Choroid plexus epithelial cell (primary cell): ENCODE results near the gene SH2D2A.

Experiments used
- DNase-seq: peaks from one replicate; pipeline ENCODE4 v3.0.0-alpha.2; 2010; ENCODE audit warnings: low read depth
- H3K4me3 ChIP-seq: 2 replicates; pipeline ENCODE4 v1.5.1; 2011; ENCODE audit warnings: low read depth, mild to moderate bottlenecking, control low read depth, low read length, moderate library complexity
- CTCF ChIP-seq: conservative IDR thresholded peaks from 2 replicates; pipeline ENCODE4 v1.5.1; 2011; ENCODE audit warnings: low read depth, mild to moderate bottlenecking, control low read depth, inconsistent platforms, low read length, moderate library complexity

Gene SH2D2A

GRCh38 chr1:156814571-156815260, 1.9 kb downstream of the SH2D2A start:
- no peak for DNase-seq
- TF ChIP-seq CTCF, result no peak
- H3K4me3 ChIP-seq, result no peak overlapping the region

- DNase-seq, result peak; percentile 68
- TF ChIP-seq CTCF, result peak; percentile 67
- H3K4me3 ChIP-seq, result peak overlapping the region; percentile 55
Measured at GRCh38 chr1:156813750-156814570, 2.7 kb downstream of the SH2D2A start.

DNA sequence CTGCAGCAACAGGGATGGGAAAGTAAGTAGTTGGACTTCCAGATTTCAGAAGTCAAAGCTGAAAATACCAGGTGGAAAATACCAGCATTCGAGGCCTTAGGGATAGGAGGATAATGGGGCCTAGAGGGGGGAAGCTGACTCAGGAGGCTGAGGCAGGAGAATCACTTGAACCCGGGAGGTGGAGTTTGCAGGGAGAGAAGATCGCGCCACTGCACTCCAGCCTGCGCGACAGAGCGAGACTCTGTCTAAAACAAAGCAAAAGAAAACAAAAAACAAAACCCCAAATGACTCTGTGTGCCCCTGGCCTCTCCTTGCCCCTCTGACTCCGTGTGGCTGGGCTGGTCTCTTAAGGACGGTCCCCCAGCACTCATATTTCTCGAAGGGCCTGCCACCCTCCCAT, 3.4 kb downstream of the SH2D2A start:
- no peak for DNase-seq
- peak overlapping the region; percentile 55 for H3K4me3 ChIP-seq
- TF ChIP-seq CTCF, result no peak

DNA sequence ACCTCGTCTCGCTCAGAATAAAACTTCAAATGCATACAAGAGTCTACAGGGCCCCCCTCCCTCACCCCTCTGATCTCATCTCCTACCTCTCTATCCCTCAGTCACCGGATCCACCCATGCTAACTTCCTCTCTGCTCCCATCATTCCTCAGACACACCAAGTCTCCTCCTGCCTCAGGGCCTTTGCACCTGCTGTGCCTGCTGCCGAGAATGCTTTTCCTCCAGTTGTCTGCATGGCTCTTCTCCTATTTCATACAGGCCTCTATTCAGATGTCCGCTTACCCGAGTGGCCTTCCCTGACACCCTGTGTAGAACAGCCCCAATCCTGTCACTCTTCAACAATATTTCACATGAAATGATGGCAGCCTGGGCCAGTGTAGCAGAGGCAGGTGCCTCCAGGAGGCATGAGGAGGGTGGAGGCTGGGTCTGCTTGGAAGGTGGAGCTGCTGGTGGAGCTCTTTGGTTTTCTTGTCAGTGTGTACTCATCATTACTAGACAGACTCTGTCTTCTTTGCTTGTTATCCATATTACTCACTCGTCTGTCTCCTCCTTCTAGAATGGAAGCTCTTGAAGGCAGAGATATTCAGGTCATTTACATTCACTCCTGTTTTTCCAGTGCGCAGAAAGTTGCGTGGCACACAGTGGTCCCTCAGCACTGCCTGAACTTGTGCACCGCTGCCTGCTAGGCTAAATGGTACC, 4.2 kb downstream of the SH2D2A start:
- no peak for TF ChIP-seq CTCF
- DNase-seq, result no peak
- H3K4me3 ChIP-seq, result no peak overlapping the region

DNA sequence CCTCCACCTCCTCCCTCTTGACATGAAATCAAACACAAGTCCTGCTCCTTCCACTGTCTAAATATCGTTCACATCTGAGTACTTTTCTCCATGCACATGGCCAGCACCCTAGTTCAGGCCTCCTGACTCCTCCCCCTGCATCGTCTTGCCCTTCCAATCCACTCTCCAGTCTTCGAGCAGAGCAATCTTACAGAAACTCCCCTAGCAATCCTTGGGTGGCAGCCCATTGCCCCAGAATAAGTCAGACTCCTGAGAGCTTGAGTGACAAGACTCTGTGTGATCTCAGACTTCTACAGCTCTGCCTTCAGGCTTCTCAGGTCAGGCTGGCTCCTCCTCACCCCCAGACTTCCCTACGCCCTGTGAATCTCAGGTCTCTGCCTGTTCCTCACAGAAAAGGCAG, 5.5 kb downstream of the SH2D2A start:
- H3K4me3 ChIP-seq, result no peak overlapping the region
- DNase-seq, result no peak
- no peak for TF ChIP-seq CTCF

DNA sequence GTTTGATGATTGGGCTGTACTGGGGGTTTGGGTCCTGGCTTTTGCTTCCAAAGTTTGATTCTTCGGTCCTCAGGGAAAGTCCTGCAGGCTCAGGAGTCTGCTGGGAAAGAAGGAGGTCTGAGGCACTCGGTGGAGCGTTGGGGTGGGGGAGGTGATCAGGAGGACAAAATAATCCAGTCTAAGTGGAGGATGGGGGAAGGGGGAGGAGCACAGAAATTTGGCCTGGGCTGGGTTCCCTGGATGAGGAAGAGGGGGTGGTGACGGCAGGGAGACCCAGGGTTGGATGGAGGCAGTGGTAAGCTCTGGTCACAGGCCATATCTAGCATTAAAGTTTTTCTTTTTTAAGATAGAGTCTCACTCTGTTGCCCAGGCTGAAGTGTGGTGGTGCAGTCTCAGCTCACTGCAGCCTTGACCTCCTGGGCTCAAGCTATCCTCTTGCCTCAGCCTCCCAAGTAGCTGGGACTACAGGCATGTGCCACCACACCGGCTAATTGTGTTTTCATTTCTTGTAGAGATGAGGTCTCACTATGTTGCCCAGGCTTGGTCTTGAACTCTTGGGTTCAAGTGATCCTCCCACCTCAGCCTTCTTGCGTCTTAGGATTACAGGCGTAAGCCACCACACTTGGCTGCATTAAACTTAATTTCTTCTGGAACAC, 6.8 kb downstream of the SH2D2A start:
- TF ChIP-seq CTCF, result no peak
- no peak overlapping the region for H3K4me3 ChIP-seq
- DNase-seq, result no peak
